HG02588 (cell line): ENCODE results near the gene HAGHL.
"Not testable (repeated sequence)": the region's sequence is repeated elsewhere in the genome, so short reads cannot be mapped to it uniquely, and the experiment has no call there.

Experiments
- ATAC-seq: cut with Tn5 transposase; IDR thresholded peaks from one replicate; pipeline ENCODE4 v1.9.1; 2021; ENCODE audit warnings: mild to moderate bottlenecking, moderate library complexity; ENCODE audit not compliant: unreplicated experiment

HAGHL gene

GRCh38 chr16:732332-732731 is 5.4 kb downstream of the HAGHL start:
- no peak for ATAC-seq

GRCh38 chr16:732936-733335 is 6.0 kb downstream of the HAGHL start:
- ATAC-seq = no peak

GRCh38 chr16:733382-734207 is 6.7 kb downstream of the HAGHL start:
- no peak for ATAC-seq

- ATAC-seq = no peak
Observed at GRCh38 chr16:734208-734980, 7.5 kb downstream of the HAGHL start.

- ATAC-seq = no peak
Observed at GRCh38 chr16:734981-735881, 8.3 kb downstream of the HAGHL start.

- ATAC-seq = no peak
Observed at GRCh38 chr16:735982-736453, 9.1 kb downstream of the HAGHL start.

- ATAC-seq = no peak
Observed at GRCh38 chr16:736936-737481, 10.1 kb downstream of the HAGHL start.

GRCh38 chr16:739560-740458 is 12.9 kb downstream of the HAGHL start:
- ATAC-seq = no peak

- peak; percentile 15 for ATAC-seq
Observed at GRCh38 chr16:740459-740763, 13.5 kb downstream of the HAGHL start.

- ATAC-seq = peak; percentile 60
Observed at GRCh38 chr16:740764-741505, 14.0 kb downstream of the HAGHL start, which contains the start of gene CIAO3. Gene CIAO3, minus strand, starts transcription at chr16:740997. Its CDS starts 12 bp downstream, at chr16:740985.

- ATAC-seq = no peak
Observed at GRCh38 chr16:741986-742629, 15.2 kb downstream of the HAGHL start.

GRCh38 chr16:742894-743293 is 16.0 kb downstream of the HAGHL start:
- ATAC-seq = not testable (repeated sequence)

GRCh38 chr16:743794-744500 is 17.0 kb downstream of the HAGHL start:
- no peak for ATAC-seq

GRCh38 chr16:745739-746138 is 18.8 kb downstream of the HAGHL start:
- ATAC-seq = no peak

- ATAC-seq = no peak
Observed at GRCh38 chr16:746637-747036, 19.7 kb downstream of the HAGHL start.

- no peak for ATAC-seq
Observed at GRCh38 chr16:747978-748746, 21.3 kb downstream of the HAGHL start.

- no peak for ATAC-seq
Observed at GRCh38 chr16:749010-749409, 22.1 kb downstream of the HAGHL start.
